ENCODE results near the gene CTNNAL1.
"Not testable (repeated sequence)": the region's sequence is repeated elsewhere in the genome, so short reads cannot be mapped to it uniquely, and the experiment has no call there.

The CTNNAL1 gene

GRCh38 chr9:108920401-108920800, 92.9 kb downstream of the CTNNAL1 start:
- DNase-seq = not testable (repeated sequence)

GRCh38 chr9:108919517-108919916, 93.8 kb downstream of the CTNNAL1 start:
- no peak for DNase-seq

GRCh38 chr9:108913391-108913790, 99.9 kb downstream of the CTNNAL1 start:
- no peak for DNase-seq

GRCh38 chr9:108911820-108912219, 101.5 kb downstream of the CTNNAL1 start:
- no peak for DNase-seq

- DNase-seq = no peak
Observed at GRCh38 chr9:108910914-108911313, 102.4 kb downstream of the CTNNAL1 start.

GRCh38 chr9:108910402-108910801, 102.9 kb downstream of the CTNNAL1 start:
- DNase-seq = no peak

GRCh38 chr9:108905494-108905893, 107.8 kb downstream of the CTNNAL1 start:
- DNase-seq = no peak

- no peak for DNase-seq
Observed at GRCh38 chr9:108904161-108904560, 109.1 kb downstream of the CTNNAL1 start.

GRCh38 chr9:108903420-108904103, 109.7 kb downstream of the CTNNAL1 start:
- DNase-seq = no peak

- DNase-seq = no peak
Observed at GRCh38 chr9:108900176-108900575, 113.1 kb downstream of the CTNNAL1 start.

GRCh38 chr9:108899023-108899695, 114.1 kb downstream of the CTNNAL1 start:
- DNase-seq = not testable (repeated sequence)

GRCh38 chr9:108897324-108898096, 115.8 kb downstream of the CTNNAL1 start:
- DNase-seq = no peak

GRCh38 chr9:108894225-108894997, 118.9 kb downstream of the CTNNAL1 start:
- no peak for DNase-seq
